Measurements from ENCODE around the gene BLTP3A. TPM values are rescaled to one million over a fixed set of nuclear protein-coding genes. Genes with fewer than 3 reads are reported as not detected.
"Not testable (repeated sequence)": the region's sequence is repeated elsewhere in the genome, so short reads cannot be mapped to it uniquely, and the experiment has no call there.

Gene BLTP3A
- total RNA-seq, 2 experiments from 2014 or later, result 19.0 to 19.9 TPM

DNA sequence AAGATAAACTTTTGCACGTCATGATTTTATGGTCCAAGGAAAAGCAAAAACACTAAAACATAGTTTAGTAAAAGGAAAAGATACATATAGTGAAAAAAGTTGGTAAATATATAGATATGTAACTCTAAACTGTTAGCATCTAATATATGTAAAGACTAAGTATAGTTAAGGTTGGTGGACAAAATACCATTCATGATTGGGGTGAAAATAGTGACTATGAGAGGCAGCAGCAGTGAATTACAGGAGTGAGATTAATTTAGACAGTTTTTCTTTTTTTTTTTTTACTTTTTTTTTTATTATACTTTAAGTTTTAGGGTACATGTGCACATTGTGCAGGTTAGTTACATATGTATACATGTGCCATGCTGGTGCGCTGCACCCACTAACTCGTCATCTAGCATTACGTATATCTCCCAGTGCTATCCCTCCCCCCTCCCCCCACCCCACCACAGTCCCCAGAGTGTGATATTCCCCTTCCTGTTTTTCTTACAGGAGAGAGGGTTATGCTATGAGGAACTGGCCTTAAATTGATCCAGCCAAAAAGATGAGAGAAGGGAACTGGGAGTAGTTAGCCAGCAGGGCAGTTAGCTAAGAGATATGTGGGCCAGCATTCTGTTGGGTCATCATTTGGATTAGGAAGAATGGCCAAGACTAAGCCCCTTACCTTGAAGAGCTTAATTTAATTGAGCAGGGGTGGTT, 27.1 kb downstream of the BLTP3A start:
- CTCF ChIA-PET, POLR2A ChIA-PET: not testable (repeated sequence)

DNA sequence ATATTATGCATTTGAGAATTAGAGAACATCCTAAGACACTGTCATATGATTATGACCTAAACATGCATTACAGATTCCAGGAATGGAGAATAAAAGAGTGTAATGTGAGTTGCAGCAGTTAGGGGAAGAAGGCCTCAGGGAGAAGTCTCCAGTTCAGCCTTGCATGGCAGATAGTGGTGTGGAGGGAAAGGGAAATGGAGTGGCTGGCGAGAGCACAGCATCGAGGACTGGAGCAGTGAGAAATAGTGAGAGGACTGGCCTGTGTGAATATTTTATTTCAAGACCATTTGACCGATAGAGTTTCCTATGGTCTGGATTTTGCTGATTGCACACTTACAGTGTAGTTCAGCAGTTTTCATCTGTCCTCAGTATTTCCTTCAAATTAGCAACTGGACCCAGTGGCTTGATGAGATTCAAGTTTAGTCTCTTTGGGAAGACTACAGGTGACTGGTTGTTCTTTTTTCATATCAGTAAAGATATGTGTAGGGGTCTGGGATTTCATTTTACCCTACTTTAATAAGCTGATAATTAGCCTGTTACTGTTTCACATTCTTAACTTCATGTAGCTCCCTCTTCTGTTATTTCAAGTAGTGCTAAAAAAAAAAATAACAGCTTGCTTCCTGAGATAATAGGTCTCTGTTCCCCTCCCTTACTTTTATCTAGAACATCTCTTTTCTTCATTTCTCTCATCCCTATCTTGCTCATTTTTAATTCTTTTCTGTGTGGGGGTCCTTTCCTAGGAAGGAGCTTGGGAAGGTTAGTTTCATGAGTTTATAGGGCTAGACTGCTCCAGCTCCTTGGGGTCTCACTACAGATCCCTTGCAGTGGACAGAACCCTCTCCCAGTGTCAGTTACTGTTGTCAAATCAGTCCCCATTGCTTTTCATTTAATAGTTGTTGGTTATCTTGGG, 27.9 kb downstream of the BLTP3A start:
- ChIA-PET CTCF (no interaction called here), POLR2A (interaction anchor here (0.6 kb wide), 1 partner anchor 8 kb away, joined by 5 read pairs; no protein-coding TSS in a partner anchor)

GRCh38 chr6:34829137-34829536, 37.3 kb downstream of the BLTP3A start:
- ChIA-PET POLR2A (no interaction called here), CTCF (no interaction called here)

DNA sequence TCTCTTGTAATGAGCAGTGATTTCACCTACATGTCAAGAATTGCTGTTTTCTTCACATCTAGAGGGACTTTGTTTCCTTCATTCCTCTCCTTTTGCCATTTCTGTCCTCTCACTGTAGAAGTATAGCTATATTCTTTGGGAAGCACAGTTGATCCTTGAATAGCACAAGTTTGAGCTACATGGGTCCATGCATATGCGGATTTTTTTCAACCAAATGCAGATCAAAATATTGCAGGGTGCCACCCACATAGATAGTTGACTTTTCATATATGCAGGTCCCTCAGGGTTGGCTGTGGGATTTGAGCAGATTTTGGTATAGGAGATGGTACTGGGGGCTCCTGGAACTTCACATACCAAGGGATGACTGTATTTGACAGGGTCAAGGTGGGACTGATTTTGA, 41.1 kb downstream of the BLTP3A start:
- ChIA-PET CTCF (interaction anchor here (0.7 kb wide), 2 partner anchors 70 to 1176 kb away, joined by 3 to 4 read pairs; no protein-coding TSS in a partner anchor), POLR2A (no interaction called here)

DNA sequence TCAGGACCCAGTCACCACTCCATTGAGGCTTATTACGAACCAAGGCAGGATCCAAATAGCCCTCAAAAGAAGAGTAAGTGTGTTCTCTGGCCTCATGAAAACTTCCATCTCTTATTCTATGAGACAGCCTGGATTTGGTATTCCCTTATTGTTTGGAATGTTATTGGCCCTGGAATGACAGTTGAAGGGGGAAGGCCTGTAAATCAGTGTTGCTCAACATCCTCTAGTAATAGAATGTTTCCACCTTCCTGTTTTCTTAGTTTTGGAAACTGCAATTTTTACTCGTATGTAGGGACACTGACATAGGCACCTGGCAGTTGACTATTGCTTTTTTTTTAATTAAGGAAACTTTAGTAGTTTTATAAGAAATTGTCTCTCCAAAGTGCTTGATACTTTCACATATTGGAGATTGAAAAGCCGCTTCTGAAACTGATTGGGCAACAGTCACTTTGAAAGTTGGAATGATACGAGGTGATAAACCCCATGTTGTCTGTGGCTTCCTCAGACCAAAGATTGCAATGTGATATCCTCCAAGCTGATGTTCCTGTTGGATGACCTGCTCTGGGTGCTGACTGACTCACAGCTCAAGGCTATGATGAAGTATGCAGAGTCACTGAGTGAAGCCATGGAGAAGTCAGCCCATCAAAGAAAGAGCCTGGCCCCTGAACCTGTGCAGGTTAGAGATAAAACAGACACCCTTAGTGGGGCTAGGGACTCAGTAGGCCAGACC, 43.1 kb downstream of the BLTP3A start:
- POLR2A ChIA-PET, result no interaction called here
- CTCF ChIA-PET, result no interaction called here

- ChIA-PET POLR2A (no interaction called here), CTCF (no interaction called here)
Measured at GRCh38 chr6:34836008-34836407, 44.1 kb downstream of the BLTP3A start.

- ChIA-PET POLR2A (no interaction called here), CTCF (no interaction called here)
Measured at GRCh38 chr6:34836451-34836850, 44.6 kb downstream of the BLTP3A start.

DNA sequence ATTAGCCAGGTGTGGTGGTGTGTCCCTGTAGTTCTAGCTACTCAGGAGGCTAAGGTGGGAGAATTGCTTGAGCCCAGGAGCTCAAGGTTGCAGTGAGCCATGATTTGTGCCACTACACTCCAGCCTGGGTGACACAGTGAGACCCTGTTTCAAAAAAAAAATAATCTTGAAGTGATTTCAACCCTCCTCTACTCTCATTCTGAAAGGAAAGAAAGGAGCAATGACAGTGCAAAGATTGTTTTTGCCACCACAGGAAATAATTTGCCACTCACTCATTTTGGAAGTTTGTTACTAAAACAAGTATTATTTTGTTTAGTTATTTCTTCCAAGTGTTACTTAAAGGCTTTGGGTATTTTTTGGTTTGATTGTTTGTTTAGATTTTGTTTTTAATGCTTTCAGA, 45.6 kb downstream of the BLTP3A start:
- ChIA-PET POLR2A (no interaction called here), CTCF (no interaction called here)

- ChIA-PET CTCF (no interaction called here), POLR2A (no interaction called here)
Measured at GRCh38 chr6:34839666-34840352, 47.9 kb downstream of the BLTP3A start.

Other genes starting within 250 kb of the BLTP3A start
- gene SPDEF, start 235.8 kb upstream of the BLTP3A start, total RNA-seq, result not detected
- 10 to 100 TPM; 49.0 to 53.8 TPM for gene ILRUN, start 95.3 kb upstream of the BLTP3A start, total RNA-seq
- gene SNRPC, start 34.6 kb upstream of the BLTP3A start, total RNA-seq, result 100 to 1,000 TPM; 200 to 205 TPM
- gene TAF11, start 96.0 kb downstream of the BLTP3A start, total RNA-seq, result 10 to 100 TPM; 30.2 to 32.2 TPM
- gene ANKS1A, start 97.2 kb downstream of the BLTP3A start, total RNA-seq, result 1 to 10 TPM; 7.9 to 8.6 TPM

All from activated CD8-positive, alpha-beta memory T cell treated with anti-CD3 and anti-CD28 coated beads for 36 hours (primary cell).